ENCODE data around the gene TCF20. TPM values are rescaled to one million over a fixed set of nuclear protein-coding genes. Genes with fewer than 3 reads are reported as not detected.

Gene TCF20
- total RNA-seq, 1 donor from 2014 or later: 38.8 TPM

DNA sequence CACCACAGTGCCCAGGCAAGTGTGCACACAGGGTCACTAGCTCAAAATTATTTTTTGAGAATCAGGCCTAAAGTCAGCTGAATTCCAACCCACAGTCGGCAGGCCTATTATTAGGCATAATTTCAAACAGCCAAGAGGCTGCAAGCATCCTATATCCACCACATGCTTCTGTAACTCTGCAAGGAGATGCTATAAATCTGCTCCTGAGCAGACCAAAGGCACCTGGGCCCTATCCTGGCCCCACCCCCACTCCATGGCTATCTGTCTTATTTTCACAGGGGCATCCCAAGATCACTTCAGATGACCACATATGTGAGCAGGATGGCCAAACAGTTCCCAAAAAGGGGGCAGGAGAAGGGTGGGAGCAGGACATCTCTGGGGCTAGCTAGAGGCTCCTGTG, 44.6 kb downstream of the TCF20 start:
- intact Hi-C loops (cut with DNase I): no loop called here
- Histone ChIP-seq H3K4me1 (peaks cover 41% of the 10 kb centered on the region), H3K9me3 (no peaks in the 10 kb centered on the region), H3K27me3 (ENCODE audit: low read depth) (no peaks in the 10 kb centered on the region), H3K36me3 (no peaks in the 10 kb centered on the region), H3K4me3 (no peak overlapping the region), H3K27ac (no peak overlapping the region)
- DNase-seq: no peak
- ATAC-seq: no peak
- TF ChIP-seq, protein P1, sequence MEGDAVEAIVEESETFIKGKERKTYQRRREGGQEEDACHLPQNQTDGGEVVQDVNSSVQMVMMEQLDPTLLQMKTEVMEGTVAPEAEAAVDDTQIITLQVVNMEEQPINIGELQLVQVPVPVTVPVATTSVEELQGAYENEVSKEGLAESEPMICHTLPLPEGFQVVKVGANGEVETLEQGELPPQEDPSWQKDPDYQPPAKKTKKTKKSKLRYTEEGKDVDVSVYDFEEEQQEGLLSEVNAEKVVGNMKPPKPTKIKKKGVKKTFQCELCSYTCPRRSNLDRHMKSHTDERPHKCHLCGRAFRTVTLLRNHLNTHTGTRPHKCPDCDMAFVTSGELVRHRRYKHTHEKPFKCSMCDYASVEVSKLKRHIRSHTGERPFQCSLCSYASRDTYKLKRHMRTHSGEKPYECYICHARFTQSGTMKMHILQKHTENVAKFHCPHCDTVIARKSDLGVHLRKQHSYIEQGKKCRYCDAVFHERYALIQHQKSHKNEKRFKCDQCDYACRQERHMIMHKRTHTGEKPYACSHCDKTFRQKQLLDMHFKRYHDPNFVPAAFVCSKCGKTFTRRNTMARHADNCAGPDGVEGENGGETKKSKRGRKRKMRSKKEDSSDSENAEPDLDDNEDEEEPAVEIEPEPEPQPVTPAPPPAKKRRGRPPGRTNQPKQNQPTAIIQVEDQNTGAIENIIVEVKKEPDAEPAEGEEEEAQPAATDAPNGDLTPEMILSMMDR (IDR thresholded peaks at IDR 0.05): no peak

- ATAC-seq (no peak), DNase-seq (no peak)
- Histone ChIP-seq H3K27ac (no peak overlapping the region), H3K27me3 (ENCODE audit: low read depth) (no peaks in the 10 kb centered on the region), H3K9me3 (no peaks in the 10 kb centered on the region), H3K36me3 (no peaks in the 10 kb centered on the region), H3K4me3 (no peak overlapping the region), H3K4me1 (peaks cover 14% of the 10 kb centered on the region)
- intact Hi-C loops (cut with DNase I): no loop called here
- TF ChIP-seq, protein P1 (IDR thresholded peaks at IDR 0.05): no peak
Measured at GRCh38 chr22:42222140-42222539, 48.3 kb downstream of the TCF20 start.

Other genes with a start within 250 kb of the TCF20 start
- gene NAGA, start 199.8 kb downstream of the TCF20 start, total RNA-seq: 40.3 TPM
- gene PHETA2, start 196.4 kb downstream of the TCF20 start, total RNA-seq: 12.8 TPM
- 119 TPM for gene SMDT1, start 191.0 kb downstream of the TCF20 start, total RNA-seq
- 43.5 TPM for gene NDUFA6, start 179.9 kb downstream of the TCF20 start, total RNA-seq
- 1.4 TPM for gene CYP2D6, start 139.8 kb downstream of the TCF20 start, total RNA-seq
- 21.8 TPM for gene NFAM1, start 161.8 kb upstream of the TCF20 start, total RNA-seq
- gene RRP7A, start 249.1 kb upstream of the TCF20 start, total RNA-seq: 34.4 TPM